GM12878 (cell line): ENCODE results near the gene DDX46. TPM values are rescaled to one million over a fixed set of nuclear protein-coding genes. Genes with fewer than 3 reads are reported as not detected.

Experiments used
- ATAC-seq: fragments of 200-7000 bp; cut with Tn5 transposase; 3 replicates; pipeline ENCODE4 v1.9.1; 2020; ENCODE audit warnings: mild to moderate bottlenecking, moderate library complexity
- BruUV-seq: library from RNA; stranded (reverse); fragments of 400-500 nt; replicated peaks from 2 replicates; lab custom pipeline; 2021; lab: Mats Ljungman, UMichigan
- CTCF ChIA-PET: fragments of 300-600 bp; sonication (Branson Sonifier 250); formaldehyde crosslinking; extraction: SDS; loops from one replicate; lab custom pipeline; 2021; ENCODE audit warnings: inconsistent platforms; lab: Yijun Ruan, JAX
- POLR2A ChIA-PET: fragments of 350-600 bp; formaldehyde crosslinking; extraction: SDS; loops from one replicate; lab custom pipeline; 2021; ENCODE audit warnings: inconsistent platforms; lab: Charles Lee
- RAD21 ChIA-PET: fragments of 300-600 bp; sonication (Branson Sonifier 250); formaldehyde crosslinking; loops from one replicate; lab custom pipeline; 2023; ENCODE audit warnings: antibody characterized with exemption; ENCODE audit not compliant: unreplicated experiment; lab: Charles Lee
- SMC1A ChIA-PET: fragments of 300-600 bp; sonication (Branson Sonifier 250); formaldehyde crosslinking; loops from one replicate; lab custom pipeline; 2023; ENCODE audit not compliant: unreplicated experiment, uncharacterized antibody; lab: Charles Lee
- DNase-seq: peaks from one replicate; pipeline ENCODE4 v3.0.0-alpha.2; 2011; ENCODE audit warnings: low read depth, low spot score
- FAIRE-seq: peaks from 3 replicates; lab custom pipeline; 2011; peaks lifted over from hg19 to GRCh38; lab: Jason Lieb, UNC
- H2AFZ ChIP-seq: 2 replicates; pipeline ENCODE4 v1.6.0; 2011; ENCODE audit warnings: low read depth, low read length, control low read depth; ENCODE audit not compliant: control insufficient read depth
- H3K27ac ChIP-seq: 2 replicates; pipeline ENCODE4 v1.5.1; 2011; ENCODE audit warnings: control low read depth; ENCODE audit not compliant: control insufficient read depth, insufficient read depth
- H3K27me3 ChIP-seq, 2 experiments: replicated peaks in 1 of 2; 2 replicates each; pipeline versions ENCODE4 v1.6.0 to v1.6.1; 2011; ENCODE audit warnings: low read length in 1 of 2; ENCODE audit not compliant: control insufficient read depth in 2 of 2, insufficient read depth in 2 of 2
- H3K36me3 ChIP-seq, 2 experiments: 2 replicates each; pipeline ENCODE4 v1.5.1; 2011; ENCODE audit warnings: low read length in 1 of 2; ENCODE audit not compliant: control insufficient read depth in 2 of 2, insufficient read depth in 2 of 2
- H3K4me1 ChIP-seq: 2 replicates; pipeline ENCODE4 v1.6.1; 2011; ENCODE audit warnings: mild to moderate bottlenecking, low read length, moderate library complexity, mixed read lengths; ENCODE audit not compliant: control insufficient read depth, insufficient read depth
- H3K4me2 ChIP-seq: 2 replicates; pipeline ENCODE4 v1.6.0; 2011; ENCODE audit warnings: control low read depth; ENCODE audit not compliant: control insufficient read depth, insufficient read depth
- H3K4me3 ChIP-seq: fragments of 200-600 bp; sonication (generic); 2 replicates; pipeline ENCODE4 v1.5.1; 2016
- H3K79me2 ChIP-seq: 2 replicates; pipeline ENCODE4 v1.6.0; 2011; ENCODE audit warnings: low read length; ENCODE audit not compliant: control insufficient read depth, insufficient read depth
- H3K9ac ChIP-seq: 2 replicates; pipeline ENCODE4 v1.8.0; 2011; ENCODE audit warnings: low read length, control low read depth, mixed read lengths; ENCODE audit not compliant: control insufficient read depth, insufficient read depth
- H3K9me3 ChIP-seq: replicated peaks from 3 replicates; pipeline ENCODE4 v1.5.1; 2011; ENCODE audit warnings: mild to moderate bottlenecking, low read length; ENCODE audit not compliant: control insufficient read depth, insufficient read depth
- H4K20me1 ChIP-seq: 2 replicates; pipeline ENCODE4 v1.6.0; 2011; ENCODE audit not compliant: control insufficient read depth, insufficient read depth
- ATF7 ChIP-seq: fragments of 450-650 bp; IDR thresholded peaks from 2 replicates; pipeline ENCODE4 v1.6.1; 2016; ENCODE audit warnings: low read depth, mild to moderate bottlenecking
- BACH1 ChIP-seq: fragments of 450-650 bp; IDR thresholded peaks from 2 replicates; pipeline ENCODE4 v1.6.1; 2017; ENCODE audit warnings: mild to moderate bottlenecking, borderline replicate concordance
- BHLHE40 ChIP-seq, 2 experiments: fragments of 450-650 bp in 1 of 2; IDR thresholded peaks; 2 replicates each; pipeline ENCODE4 v1.6.1; 2011 to 2017; ENCODE audit warnings: low read depth in 2 of 2, borderline replicate concordance in 1 of 2, improper control_type of control experiment in 1 of 2, low read length in 1 of 2, mild to moderate bottlenecking in 1 of 2
- CBFB ChIP-seq: IDR thresholded peaks from 2 replicates; pipeline ENCODE4 v1.6.1; 2016; ENCODE audit warnings: antibody characterized with exemption, low read depth
- EGR1 ChIP-seq, 2 experiments: IDR thresholded peaks; 1 replicate in 1 of 2; 2 replicates in 1 of 2; pipeline ENCODE4 v1.6.1; 2011 to 2012; ENCODE audit warnings: low read depth in 2 of 2, low read length in 2 of 2, borderline replicate concordance in 1 of 2, mild to moderate bottlenecking in 1 of 2, moderate library complexity in 1 of 2
- FOXK2 ChIP-seq: fragments of 450-650 bp; IDR thresholded peaks from 2 replicates; pipeline ENCODE4 v1.6.1; 2017; ENCODE audit warnings: mild to moderate bottlenecking, moderate library complexity
- GATAD2B ChIP-seq: fragments of 450-650 bp; conservative IDR thresholded peaks from 2 replicates; pipeline ENCODE4 v1.6.1; 2017; ENCODE audit warnings: low read depth, mild to moderate bottlenecking, moderate library complexity
- HCFC1 ChIP-seq: fragments of 150-350 bp; IDR thresholded peaks from 2 replicates; pipeline ENCODE4 v1.6.1; 2014; ENCODE audit warnings: low read length
- IKZF2 ChIP-seq, 2 experiments: fragments of 450-650 bp; IDR thresholded peaks; 2 replicates each; pipeline ENCODE4 v1.6.1; 2017; ENCODE audit warnings: mild to moderate bottlenecking in 2 of 2, moderate library complexity in 2 of 2
- MEF2B ChIP-seq: fragments of 450-650 bp; IDR thresholded peaks from 2 replicates; pipeline ENCODE4 v1.6.1; 2018; ENCODE audit warnings: mild to moderate bottlenecking, moderate library complexity; ENCODE audit not compliant: partially characterized antibody, poor library complexity, severe bottlenecking
- MTA2 ChIP-seq: fragments of 450-650 bp; IDR thresholded peaks from 2 replicates; pipeline ENCODE4 v1.6.1; 2016; ENCODE audit warnings: low read depth, mild to moderate bottlenecking, moderate library complexity
- MYB ChIP-seq: fragments of 150-350 bp; IDR thresholded peaks from 2 replicates; pipeline ENCODE4 v1.6.1; 2014; ENCODE audit warnings: mild to moderate bottlenecking, low read depth, low read length, borderline replicate concordance
- NFIC ChIP-seq: IDR thresholded peaks from 2 replicates; pipeline ENCODE4 v1.6.1; 2012; ENCODE audit warnings: low read depth, mild to moderate bottlenecking, inconsistent platforms, low read length, moderate library complexity
- NKRF ChIP-seq: fragments of 450-650 bp; conservative IDR thresholded peaks from 2 replicates; pipeline ENCODE4 v1.6.1; 2017; ENCODE audit warnings: mild to moderate bottlenecking, moderate library complexity
- NR2F1 ChIP-seq: fragments of 450-650 bp; conservative IDR thresholded peaks from 2 replicates; pipeline ENCODE4 v1.6.1; 2017; ENCODE audit warnings: mild to moderate bottlenecking
- RUNX3 ChIP-seq: IDR thresholded peaks from 2 replicates; pipeline ENCODE4 v1.6.1; 2012; ENCODE audit warnings: low read length, inconsistent platforms
- ZBTB40 ChIP-seq: fragments of 450-650 bp; IDR thresholded peaks from 2 replicates; pipeline ENCODE4 v1.6.1; 2016; ENCODE audit warnings: mild to moderate bottlenecking, moderate library complexity, borderline replicate concordance
- in situ Hi-C: fragments of 300-500 bp; cut with MboI; formaldehyde crosslinking; loops from 9 replicates; pipeline ENCODE4 v1.14.3; 2018; ENCODE audit warnings: mixed read lengths
- intact Hi-C: fragments of 100-400 bp; cut with micrococcal nuclease; formaldehyde crosslinking; loops from one replicate; pipeline ENCODE4 v1.14.2; 2022; ENCODE audit not compliant: unreplicated experiment
- polyA plus RNA-seq, 11 experiments: library from polyadenylated mRNA; depleted of rRNA in 4 of 11; unstranded in 6 of 11; stranded (reverse) in 5 of 11; fragments of >200 nt; fragmentation: Nextera tagmentation in 4 of 11; fragmentation: Illumina TruSeq in 1 of 11; extraction: Ambion mirVana in 4 of 11; extraction: Trizol in 1 of 11; gene quantifications; 1 replicate in 1 of 11; 2 replicates in 10 of 11; pipeline versions ENCODE4 v1.2.1 to v1.2.3, GENCODE V29; 2011 to 2016; ENCODE audit warnings: inconsistent platforms in 2 of 11, missing spikeins in 2 of 11, low read depth in 1 of 11
- total RNA-seq, 4 experiments: library from RNA; depleted of rRNA in 3 of 4; stranded (reverse); fragments of >200 nt in 3 of 4; fragmentation: Illumina TruSeq in 1 of 4; extraction: Trizol in 1 of 4; gene quantifications; 2 replicates each; pipeline versions ENCODE4 v1.2.1 to v1.2.3, GENCODE V29; 2013 to 2021
- TF ChIP-seq, protein P1 (sequence below): fragments of 150-350 bp; IDR thresholded peaks from 2 replicates; pipeline ENCODE4 v1.6.1; 2014; ENCODE audit warnings: mild to moderate bottlenecking, low read depth, low read length

DDX46 gene
- total and polyA plus RNA-seq, 10 of the 15 experiments (the other 5 are each of a cell fraction or from before 2014, with no cell fraction given) = 23.0 to 77.1 (median 42.2) TPM

GRCh38 chr5:134813827-134814226 is 55.2 kb downstream of the DDX46 start:
- Histone ChIP-seq H3K79me2 (no peaks in the 10 kb centered on the region), H3K4me3 (no peak overlapping the region), H3K9me3 (no peaks in the 10 kb centered on the region), H3K27ac (no peak overlapping the region), H3K4me2 (no peak overlapping the region; the same call in 1 of the 2 replicates), H3K27me3 (no peaks in the 10 kb centered on the region), H3K36me3 (peaks cover 4 to 25% of the 10 kb centered on the region in 2 experiments), H2AFZ (no peak overlapping the region), H3K4me1 (peaks cover 16% of the 10 kb centered on the region), H4K20me1 (no peaks in the 10 kb centered on the region)
- intact Hi-C loops = loop anchor here (5.0 kb wide), 1 partner anchor 88 kb away; no protein-coding TSS in a partner anchor
- no TSS peak for BruUV-seq
- ChIA-PET RAD21 (interaction anchor here (0.6 kb wide), 1 partner anchor 94 kb away, joined by 3 read pairs; no protein-coding TSS in a partner anchor), SMC1A (interaction anchor here (1.4 kb wide), 1 partner anchor 17 kb away, joined by 5 read pairs; no protein-coding TSS in a partner anchor), CTCF (interaction anchor here (1.0 kb wide), 1 partner anchor 91 kb away, joined by 4 read pairs; the partner anchor contains the start of gene PCBD2), POLR2A (no interaction called here)
- FAIRE-seq (peak; percentile 78), ATAC-seq (peak; percentile 83), DNase-seq (no peak)
- in situ Hi-C loops = no loop called here
- TF ChIP-seq CBFB (0 out of 2 replicates have a peak, but pooled peaks have one; percentile 44), FOXK2 (no peak), ZBTB40 (no peak), NR2F1 (peak; percentile 56; the same call in 1 of the 2 replicates), BHLHE40 (IDR thresholded peaks at IDR 0.05; ENCODE audit: borderline replicate concordance in 1 of 2, low read depth in 2 of 2, low read length in 1 of 2) (peak in 1 of 2 experiments; percentile 6; a peak in 1 of 4 replicates), GATAD2B (no peak), EGR1 (IDR thresholded peaks at IDR 0.05; ENCODE audit: borderline replicate concordance in 1 of 2, low read depth in 2 of 2, low read length in 2 of 2) (no peak), NFIC (peak; percentile 73; the same call in 1 of the 2 replicates), MYB (no peak), ATF7 (peak; percentile 19; the same call in 1 of the 2 replicates), BACH1 (no peak), HCFC1 (no peak), MTA2 (peak; percentile 39; the same call in 1 of the 2 replicates), MEF2B (peak; percentile 51), RUNX3 (peak; percentile 93), NKRF (no peak), IKZF2 (IDR thresholded peaks at IDR 0.05) (0 out of 4 replicates have a peak, but pooled peaks of 1 of the 2 experiments have one; percentile 1)
- TF ChIP-seq, protein P1, sequence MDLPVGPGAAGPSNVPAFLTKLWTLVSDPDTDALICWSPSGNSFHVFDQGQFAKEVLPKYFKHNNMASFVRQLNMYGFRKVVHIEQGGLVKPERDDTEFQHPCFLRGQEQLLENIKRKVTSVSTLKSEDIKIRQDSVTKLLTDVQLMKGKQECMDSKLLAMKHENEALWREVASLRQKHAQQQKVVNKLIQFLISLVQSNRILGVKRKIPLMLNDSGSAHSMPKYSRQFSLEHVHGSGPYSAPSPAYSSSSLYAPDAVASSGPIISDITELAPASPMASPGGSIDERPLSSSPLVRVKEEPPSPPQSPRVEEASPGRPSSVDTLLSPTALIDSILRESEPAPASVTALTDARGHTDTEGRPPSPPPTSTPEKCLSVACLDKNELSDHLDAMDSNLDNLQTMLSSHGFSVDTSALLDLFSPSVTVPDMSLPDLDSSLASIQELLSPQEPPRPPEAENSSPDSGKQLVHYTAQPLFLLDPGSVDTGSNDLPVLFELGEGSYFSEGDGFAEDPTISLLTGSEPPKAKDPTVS = no peak
- TF ChIP-seq, all 136 proteins: peak for 9
- H3K9ac ChIP-seq = no peak overlapping the region
